SK-MEL-5 (cell line): Measurements from ENCODE around the gene ARVCF. TPM values are rescaled to one million over a fixed set of nuclear protein-coding genes. Genes with fewer than 3 reads are reported as not detected.

Source experiments
- DNase-seq: peaks from one replicate; pipeline ENCODE4 v3.0.0-alpha.2; 2016; ENCODE audit warnings: low read depth, low spot score
- in situ Hi-C: cut with HindIII; loops from 2 replicates; pipeline ENCODE4 v1.10.0; 2016; ENCODE audit warnings: low sequenced_read_pairs, high pct_unique_total_duplicates, low pct_unique_long_range_greater_than_20kb
- total RNA-seq: library from RNA; depleted of rRNA; stranded (reverse); fragments of >200 nt; shearing (Covaris generic); gene quantifications from 2 replicates; pipeline ENCODE4 v1.2.3, GENCODE V29; 2014

Gene ARVCF
- total RNA-seq, 1 experiment from 2014 or later, result 5.4 TPM

DNA sequence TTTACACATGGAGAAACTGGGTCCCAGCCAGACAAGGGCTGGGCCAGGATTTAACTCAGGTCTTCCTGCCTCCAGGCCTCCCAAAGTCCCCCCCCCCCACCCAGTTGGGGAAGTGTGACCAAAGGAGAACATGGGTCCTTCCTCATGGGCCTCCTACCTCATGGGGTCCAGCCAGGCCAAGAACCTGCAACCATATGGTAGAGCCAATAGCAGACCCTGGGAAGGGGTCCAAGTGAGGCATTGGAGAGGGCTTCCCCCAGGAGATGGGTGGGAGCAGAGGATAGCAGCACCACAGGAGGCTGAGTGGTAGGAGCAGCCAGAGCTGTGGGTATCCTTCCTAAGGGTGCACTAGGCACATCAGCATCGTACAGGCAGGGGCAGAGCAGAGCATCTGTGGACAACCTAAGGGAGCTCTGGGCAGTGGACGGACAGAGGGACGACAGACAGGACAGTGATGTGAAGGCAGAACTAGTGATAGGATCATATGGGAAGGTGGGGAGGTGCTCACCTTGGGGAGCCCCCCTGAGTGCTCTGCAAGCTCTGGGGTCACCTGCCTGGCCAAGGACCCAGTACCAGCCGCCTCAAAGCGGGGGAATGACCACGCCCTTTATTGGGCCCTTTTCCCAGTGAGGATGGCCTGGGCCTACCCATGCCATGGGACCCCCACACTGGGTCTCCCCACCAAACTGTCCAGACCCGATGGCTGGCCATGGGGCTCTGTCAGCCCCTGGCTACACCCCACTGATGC, 4.5 kb downstream of the ARVCF start:
- in situ Hi-C loops, result no loop called here
- DNase-seq, result no peak

- in situ Hi-C loops, result no loop called here
- DNase-seq, result no peak
Measured at GRCh38 chr22:20011123-20011992, 5.3 kb downstream of the ARVCF start.

DNA sequence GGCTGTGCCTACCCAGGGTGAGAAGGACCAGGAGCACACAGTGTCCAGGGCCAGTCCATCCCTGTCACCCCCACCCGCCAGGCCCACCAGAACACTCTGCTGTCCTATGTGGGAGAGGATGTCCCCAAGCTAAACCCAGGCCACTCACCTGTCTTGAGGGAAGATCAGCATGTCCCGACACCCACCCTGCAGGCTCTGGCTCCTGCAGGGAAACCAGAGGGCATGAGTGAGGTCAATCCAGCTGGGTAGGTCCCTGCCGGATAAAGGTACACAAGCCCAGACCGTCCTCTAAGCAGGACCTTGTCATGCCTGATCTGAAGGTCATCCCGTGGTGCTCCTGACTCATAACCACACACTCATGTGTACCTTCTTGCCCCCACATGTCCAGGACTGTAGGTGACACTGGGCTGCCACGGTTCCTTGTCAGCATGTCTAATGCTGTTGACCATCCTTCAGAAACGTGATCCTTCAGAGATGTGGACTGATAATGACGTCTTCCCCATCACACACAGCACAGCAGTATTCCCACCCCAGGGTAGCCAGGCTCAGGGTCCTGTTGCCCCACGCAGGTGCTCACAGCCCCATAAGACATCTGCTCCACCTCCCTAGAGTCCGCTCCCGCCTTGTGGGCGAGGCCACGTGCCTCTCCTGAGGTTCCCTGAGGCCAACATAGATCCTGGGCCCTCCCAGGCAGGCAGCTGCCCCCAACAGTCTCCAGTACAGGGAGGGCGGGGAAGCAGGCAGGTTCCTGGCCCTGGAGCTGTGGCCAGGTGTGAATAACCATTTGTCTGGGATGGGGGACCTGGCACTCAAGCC, 6.1 kb downstream of the ARVCF start:
- in situ Hi-C loops, result no loop called here
- no peak for DNase-seq

DNA sequence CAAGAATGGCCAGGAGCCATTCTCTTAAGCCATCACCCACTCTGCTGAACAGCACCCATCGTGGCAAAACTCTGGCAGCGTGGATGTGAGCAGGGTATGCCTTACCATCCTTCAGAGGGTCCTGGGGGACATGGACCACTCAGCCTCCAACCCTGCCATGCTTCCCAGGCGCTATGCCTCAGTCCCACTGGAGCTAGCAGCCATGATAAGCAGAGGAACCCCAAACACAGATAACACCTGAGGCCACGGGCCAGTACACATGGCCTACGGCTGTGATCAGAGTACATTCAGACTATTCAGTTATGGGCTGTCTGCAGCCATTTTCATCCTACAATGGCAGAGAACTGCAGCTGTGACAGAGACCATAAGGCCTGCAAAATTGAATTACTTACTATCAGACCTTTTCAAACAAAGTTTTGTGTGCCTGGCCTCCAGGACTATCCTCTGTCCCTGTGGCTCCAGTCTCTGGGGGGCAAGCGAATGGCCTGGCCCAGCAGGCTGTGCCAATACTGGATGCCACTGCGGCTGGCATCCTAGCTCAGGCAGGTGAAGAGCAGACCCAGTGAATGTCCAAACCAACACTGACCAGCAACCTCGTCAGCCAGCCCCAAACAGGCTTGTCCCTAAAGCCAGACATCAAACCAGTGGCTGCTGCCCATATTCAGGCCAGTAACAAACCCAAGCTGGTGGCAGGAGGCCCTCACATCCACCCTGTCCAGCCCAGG, 6.9 kb downstream of the ARVCF start:
- no peak for DNase-seq
- in situ Hi-C loops, result no loop called here

- no peak for DNase-seq
- in situ Hi-C loops, result no loop called here
Measured at GRCh38 chr22:20009018-20009491, 7.6 kb downstream of the ARVCF start.

GRCh38 chr22:20008221-20008995, 8.2 kb downstream of the ARVCF start:
- no peak for DNase-seq
- in situ Hi-C loops, result no loop called here

- in situ Hi-C loops, result no loop called here
- DNase-seq, result no peak
Measured at GRCh38 chr22:20004464-20004863, 12.2 kb downstream of the ARVCF start.

DNA sequence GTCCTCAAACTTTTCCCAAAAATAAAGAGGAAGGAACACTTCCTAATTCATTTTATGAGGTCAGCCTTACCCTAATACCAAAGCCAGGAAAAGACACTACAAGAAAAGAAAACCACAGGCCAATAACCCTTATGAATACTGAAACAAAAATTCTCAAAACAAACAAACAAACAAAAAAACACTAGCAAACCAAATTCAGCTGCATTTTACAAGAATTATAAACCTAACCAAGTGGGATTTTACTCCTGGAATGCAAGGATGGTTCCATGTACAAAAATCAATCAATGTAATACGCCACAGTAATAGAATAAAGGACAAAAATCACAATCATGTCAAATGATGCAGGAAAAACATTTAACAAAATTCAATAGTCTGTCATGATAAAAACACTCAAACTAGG, 13.3 kb downstream of the ARVCF start:
- DNase-seq, result no peak
- in situ Hi-C loops, result no loop called here

GRCh38 chr22:20002636-20003035, 14.0 kb downstream of the ARVCF start:
- no peak for DNase-seq
- in situ Hi-C loops, result no loop called here

GRCh38 chr22:20002128-20002527, 14.5 kb downstream of the ARVCF start:
- no peak for DNase-seq
- in situ Hi-C loops, result no loop called here

DNA sequence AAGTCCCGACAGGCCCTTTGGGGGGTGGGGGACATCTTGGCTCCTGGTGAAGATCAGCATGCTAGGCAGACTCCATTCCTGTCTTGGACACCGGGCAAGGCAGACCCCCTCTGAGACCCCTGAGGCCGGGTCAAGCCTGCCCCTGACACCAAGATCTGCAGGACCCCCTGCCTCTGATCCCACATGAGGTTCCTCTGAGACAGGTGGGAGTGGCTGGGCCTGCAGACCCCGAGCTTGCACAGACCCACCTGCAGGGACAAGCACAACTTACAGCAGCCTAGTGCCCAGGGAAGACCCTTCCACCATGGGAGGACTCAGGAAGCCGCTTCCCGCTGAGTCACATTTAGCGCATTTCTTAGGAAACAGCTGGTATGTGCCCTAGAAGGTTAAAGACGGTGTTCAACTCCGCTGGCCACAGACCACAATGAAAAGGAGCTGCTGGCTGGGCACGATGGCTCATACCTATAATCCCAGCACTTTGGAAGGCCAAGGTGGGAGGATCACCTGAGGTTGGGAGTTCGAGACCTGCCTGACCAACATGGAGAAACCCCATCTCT, 15.5 kb downstream of the ARVCF start:
- no peak for DNase-seq
- in situ Hi-C loops, result no loop called here

- DNase-seq, result no peak
- in situ Hi-C loops, result no loop called here
Measured at GRCh38 chr22:20000246-20001081, 16.2 kb downstream of the ARVCF start.

DNA sequence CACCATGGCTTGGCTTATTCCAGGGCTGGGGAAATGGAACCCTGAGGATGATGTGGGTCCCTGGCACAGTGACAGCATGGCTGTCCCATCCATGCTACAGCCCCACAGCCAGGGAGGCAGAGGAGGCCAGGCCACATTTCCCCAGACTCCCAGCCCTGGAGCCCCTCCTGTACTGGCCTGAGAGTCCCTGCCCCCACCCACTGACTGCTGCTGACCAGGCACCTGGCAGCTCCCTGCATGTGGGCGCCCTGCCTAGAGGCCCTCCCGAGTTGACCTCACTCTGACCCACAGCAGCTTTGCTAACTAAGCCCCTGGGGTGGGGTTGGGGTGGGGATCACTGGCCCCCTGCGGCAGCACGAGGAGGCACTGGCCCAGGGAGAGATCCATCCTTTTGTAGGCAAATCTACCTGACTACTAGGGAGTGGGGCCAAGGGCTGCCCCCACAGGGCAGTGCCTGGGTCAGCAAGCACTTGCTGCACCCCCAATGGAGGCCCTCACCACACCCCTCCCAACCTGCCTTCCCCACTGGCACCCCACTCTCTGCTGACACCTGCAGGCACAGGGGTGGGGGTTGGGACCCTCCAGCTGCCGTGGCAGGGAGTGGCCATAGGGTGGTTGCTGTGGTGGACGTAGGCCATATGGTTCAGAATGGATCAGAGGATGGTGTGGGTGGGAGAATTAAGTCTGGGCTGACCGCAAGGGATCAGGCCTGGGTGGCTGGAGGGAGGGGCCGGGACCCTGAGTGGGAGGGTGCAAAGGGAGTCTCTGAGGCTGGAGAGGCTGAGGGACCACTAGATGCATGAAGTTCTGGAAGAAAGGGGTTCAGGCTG, 17.4 kb downstream of the ARVCF start:
- no peak for DNase-seq
- in situ Hi-C loops, result no loop called here

- DNase-seq, result no peak
- in situ Hi-C loops, result no loop called here
Measured at GRCh38 chr22:19998232-19998951, 18.2 kb downstream of the ARVCF start.
